Ramos (cell line): Measurements from ENCODE around the gene ZSCAN12.

Experiments used
- in situ Hi-C: fragments of 300-500 bp; cut with MboI; formaldehyde crosslinking; loops from one replicate; pipeline ENCODE4 v1.14.3; 2022; ENCODE audit warnings: low sequenced_read_pairs; ENCODE audit not compliant: unreplicated experiment

ZSCAN12 gene

GRCh38 chr6:28355743-28356665 lies 43.5 kb downstream of the ZSCAN12 start:
- in situ Hi-C loops: loop anchor here (5.0 kb wide), 1 partner anchor 41 kb away; the partner anchor contains the start of gene ZSCAN12

GRCh38 chr6:28354688-28355554 lies 44.6 kb downstream of the ZSCAN12 start:
- in situ Hi-C loops: loop anchor here (5.0 kb wide), 1 partner anchor 42 kb away; the partner anchor contains the start of gene ZSCAN12

- in situ Hi-C loops: no loop called here
These were observed 45.4 kb downstream of the ZSCAN12 start for GRCh38 chr6:28353981-28354676.

GRCh38 chr6:28353356-28353755 lies 46.2 kb downstream of the ZSCAN12 start:
- in situ Hi-C loops: no loop called here

- in situ Hi-C loops: no loop called here
These were observed 48.0 kb downstream of the ZSCAN12 start for GRCh38 chr6:28351493-28351925.

- in situ Hi-C loops: no loop called here
These were observed 48.5 kb downstream of the ZSCAN12 start for GRCh38 chr6:28351087-28351486.

- in situ Hi-C loops: no loop called here
These were observed 49.4 kb downstream of the ZSCAN12 start, which contains the start of gene ZKSCAN3 for GRCh38 chr6:28349892-28350737. ZKSCAN3 (plus strand) TSS chr6:28349947; CDS start chr6:28359587, 9,640 bp downstream.

- in situ Hi-C loops: no loop called here
These were observed 50.1 kb downstream of the ZSCAN12 start for GRCh38 chr6:28349344-28349891.

GRCh38 chr6:28347119-28347518 lies 52.4 kb downstream of the ZSCAN12 start:
- in situ Hi-C loops: no loop called here

- in situ Hi-C loops: no loop called here
These were observed 54.3 kb downstream of the ZSCAN12 start for GRCh38 chr6:28345201-28345600.

GRCh38 chr6:28343898-28344677 lies 55.5 kb downstream of the ZSCAN12 start:
- in situ Hi-C loops: no loop called here

- in situ Hi-C loops: no loop called here
These were observed 59.0 kb downstream of the ZSCAN12 start for GRCh38 chr6:28340310-28341095.

GRCh38 chr6:28337121-28337520 lies 62.4 kb downstream of the ZSCAN12 start:
- in situ Hi-C loops: no loop called here

- in situ Hi-C loops: no loop called here
These were observed 63.0 kb downstream of the ZSCAN12 start for GRCh38 chr6:28336284-28337120.

- in situ Hi-C loops: no loop called here
These were observed 63.8 kb downstream of the ZSCAN12 start, which contains the start of gene ZSCAN31 for GRCh38 chr6:28335564-28336283. ZSCAN31 (minus strand) TSS chr6:28336148; CDS start chr6:28329683, 6,465 bp downstream.

GRCh38 chr6:28335040-28335563 lies 64.4 kb downstream of the ZSCAN12 start:
- in situ Hi-C loops: no loop called here
